NCI-H2196 (cell line): ENCODE results near the gene TFR2.

Source experiments
- DNase-seq: peaks from one replicate; lab custom pipeline; 2025; ENCODE audit not compliant: unreplicated experiment; lab: John Stamatoyannopoulos, UW

The TFR2 gene

GRCh38 chr7:100588438-100588837 lies 52.9 kb downstream of the TFR2 start:
- DNase-seq = no peak

GRCh38 chr7:100586266-100587025 lies 54.9 kb downstream of the TFR2 start, which contains the start of gene FBXO24:
TSS of gene FBXO24 (plus strand) at chr7:100586328. CDS start at chr7:100586626, 298 bp downstream.
- DNase-seq = peak; percentile 99

DNA sequence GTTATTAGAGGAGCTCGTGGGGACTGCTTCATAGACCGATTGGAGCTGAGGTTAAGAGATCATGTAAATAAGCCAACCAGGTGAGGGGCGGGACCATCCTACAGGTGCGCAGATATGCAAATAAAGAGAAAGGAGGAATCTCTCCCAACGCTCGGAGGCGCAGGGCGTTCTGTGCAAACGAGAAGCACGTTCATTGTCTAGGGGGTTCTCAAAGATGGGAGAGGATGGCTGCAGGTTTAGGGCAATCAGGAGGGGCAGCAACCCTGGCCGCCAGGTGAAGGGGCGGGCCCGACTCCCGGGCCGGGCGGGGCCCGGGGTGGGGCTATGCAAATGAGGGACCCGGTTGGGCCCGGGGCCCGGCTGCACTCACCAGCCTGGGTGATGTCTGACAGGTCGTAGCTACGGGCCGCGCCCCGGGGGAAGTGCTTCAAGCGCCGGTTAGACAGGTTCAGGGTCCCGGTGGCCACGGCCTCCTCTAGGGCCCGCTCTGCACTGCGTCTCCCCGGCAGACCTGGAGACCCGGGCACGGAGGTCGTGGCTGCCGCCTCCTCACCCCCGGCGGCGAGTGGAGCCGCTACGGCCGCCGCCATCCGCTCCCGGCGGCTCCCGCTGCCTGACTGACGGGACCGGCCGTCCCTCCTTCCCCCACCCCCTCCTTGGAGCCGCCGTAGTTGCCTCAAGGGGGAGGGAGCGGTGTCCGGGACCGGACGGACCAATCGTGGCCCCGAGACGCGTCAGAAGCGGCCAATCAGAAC lies 55.7 kb downstream of the TFR2 start, which contains the start of gene LRCH4:
LRCH4 (minus strand) TSS at position 619 of the 755 bp plus-strand sequence; CDS start at position 590, 29 bp downstream.
- peak; percentile 63 for DNase-seq

GRCh38 chr7:100584683-100585510 lies 56.5 kb downstream of the TFR2 start:
- DNase-seq = peak; percentile 45

GRCh38 chr7:100584054-100584682 lies 57.2 kb downstream of the TFR2 start:
- DNase-seq = no peak

DNA sequence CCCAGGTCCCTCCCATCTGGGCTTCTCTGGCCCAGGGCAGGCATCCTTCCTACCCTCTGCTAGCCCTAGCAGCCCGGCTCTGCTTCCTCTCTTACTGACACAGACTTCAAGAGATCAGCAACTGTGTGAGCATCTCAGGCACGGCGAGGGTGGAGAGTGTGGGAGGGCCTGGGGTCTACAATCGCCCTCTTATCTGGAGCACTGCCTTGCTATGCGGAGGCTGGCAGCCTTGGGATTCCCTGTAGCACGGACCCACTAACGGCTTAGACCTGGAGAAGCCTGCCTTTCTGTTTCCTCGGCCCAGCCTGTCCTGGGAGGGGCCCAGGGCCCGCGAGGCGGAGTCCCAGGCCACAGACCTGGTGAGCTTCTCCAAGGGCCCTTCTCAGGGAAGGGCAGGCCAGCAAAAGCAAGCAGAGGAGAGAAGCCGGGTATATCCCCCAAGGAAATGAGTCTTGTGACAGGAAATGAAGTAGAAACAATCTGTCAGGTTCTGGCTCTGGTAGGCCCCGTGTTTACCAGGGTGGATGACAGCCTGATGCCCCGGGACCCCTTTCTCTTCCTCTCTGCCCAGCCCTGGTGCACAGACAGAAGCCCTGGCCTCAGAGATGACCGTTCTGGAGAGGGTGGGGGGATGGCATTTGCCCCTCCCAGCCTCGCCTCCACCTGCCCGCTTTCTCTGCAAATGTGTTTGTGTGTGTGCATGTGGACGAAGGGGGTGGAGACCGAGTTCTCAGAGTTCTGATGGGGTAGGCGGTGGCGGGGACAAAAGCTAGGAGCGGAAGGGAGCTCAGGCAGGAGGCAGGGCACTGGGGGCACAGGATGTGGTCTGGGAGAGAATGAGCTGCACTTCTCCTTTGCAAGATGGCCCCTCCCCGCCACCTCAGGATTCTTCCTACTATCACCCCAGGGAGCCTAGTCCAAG lies 58.0 kb downstream of the TFR2 start:
- no peak for DNase-seq

GRCh38 chr7:100582650-100583049 lies 58.7 kb downstream of the TFR2 start:
- no peak for DNase-seq

DNA sequence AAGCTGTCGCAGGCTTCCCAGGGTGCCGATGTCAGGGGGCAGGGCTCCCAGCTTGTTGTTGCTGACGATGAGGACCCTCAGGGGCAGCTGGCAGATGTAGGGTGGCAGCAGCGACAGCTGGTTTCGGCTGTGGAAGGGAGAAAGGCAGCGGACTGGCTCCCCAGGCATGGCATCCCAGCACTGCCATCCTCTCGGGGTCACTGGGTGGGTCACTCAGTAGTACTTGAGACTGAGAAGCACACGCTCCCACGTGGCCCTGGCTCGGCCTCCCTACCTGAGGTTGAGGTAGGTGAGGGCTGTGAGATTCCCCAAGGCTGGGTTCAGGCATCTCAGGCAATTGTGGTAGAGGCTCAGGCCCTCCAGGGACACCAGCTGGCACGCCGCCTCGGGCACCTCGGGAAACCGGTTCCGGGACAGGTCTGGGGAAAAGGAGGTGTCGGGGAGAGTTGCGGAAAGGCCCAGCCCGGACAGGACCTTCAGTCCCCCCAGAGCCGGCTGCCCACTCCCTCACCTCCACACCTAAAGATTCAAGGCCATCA lies 59.2 kb downstream of the TFR2 start:
- DNase-seq = no peak

DNA sequence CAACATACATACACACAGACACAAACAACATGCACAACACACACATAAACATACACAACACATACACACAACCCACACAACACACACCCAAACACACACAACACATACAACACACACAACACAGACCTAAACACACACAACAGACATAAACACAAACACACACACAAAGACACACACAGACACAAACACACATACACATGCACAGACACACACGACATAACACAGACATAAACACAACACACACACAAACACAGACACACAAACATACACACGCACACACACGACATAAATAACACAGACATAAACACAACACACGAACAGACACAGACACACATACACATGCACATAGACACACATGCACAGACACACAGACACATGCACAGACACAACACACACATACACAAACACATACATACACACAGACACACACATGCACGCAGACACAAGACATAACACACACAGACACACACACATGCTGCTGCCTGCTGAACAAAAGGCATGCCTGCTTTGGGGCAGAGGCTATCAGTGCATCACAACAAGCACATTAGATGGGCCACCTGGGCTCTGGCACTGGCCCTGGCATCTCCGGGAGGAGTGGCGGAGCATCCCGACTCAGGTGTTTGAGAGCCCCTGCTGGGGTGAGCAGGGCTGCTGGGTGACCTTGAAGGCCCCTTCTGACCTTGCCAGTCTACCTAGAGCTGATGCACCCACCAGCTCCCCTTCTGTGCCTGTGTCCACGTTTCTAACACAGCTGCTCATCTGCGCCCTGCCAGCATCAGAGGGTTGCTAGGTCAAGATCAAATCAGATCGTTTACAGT lies 60.7 kb downstream of the TFR2 start:
- DNase-seq = no peak

DNA sequence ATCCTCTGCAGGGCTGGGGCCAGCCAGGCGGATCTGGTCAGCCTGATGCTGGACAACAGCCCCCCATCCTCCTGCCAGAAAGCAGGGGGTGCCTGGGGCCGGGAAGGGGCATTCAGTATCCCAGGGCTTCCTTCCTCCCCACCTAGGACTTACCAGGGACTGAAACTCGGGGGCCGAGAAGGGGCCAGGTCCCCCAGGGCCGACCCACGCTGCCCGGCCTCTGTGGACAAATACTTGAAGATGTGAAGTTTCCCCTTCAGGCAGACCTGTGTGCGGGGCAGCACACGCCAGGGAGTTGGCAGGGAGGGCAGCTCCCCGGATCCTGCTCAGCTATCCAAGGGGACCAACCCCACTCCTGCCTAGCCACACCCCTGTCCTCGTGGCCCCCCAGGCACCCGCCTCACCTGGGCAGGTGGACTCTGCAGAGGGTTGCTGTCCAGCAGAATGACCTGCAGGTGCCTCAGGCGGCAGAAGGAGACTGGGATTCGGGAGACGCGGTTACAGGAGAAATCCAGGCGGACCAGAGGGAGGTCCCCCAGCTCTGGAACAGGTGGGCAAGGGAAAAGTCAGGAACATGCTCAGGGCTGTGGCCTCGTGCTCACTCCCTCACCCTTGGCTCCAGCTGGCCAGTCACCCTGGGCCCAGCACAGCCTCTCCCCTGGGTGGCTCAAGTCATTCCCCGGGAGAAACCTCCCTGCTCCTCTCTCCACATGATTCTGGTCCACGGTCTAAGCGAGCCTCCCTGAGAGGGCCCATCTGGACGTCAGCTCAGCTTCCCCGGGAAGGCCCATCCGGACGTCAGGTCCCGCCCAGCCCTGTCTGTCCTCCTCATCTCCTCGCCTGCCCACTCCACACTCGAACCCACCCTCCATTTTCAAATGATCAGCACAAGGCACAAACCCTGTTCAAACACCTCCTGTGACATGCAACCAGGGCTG lies 62.8 kb downstream of the TFR2 start:
- DNase-seq = no peak

DNA sequence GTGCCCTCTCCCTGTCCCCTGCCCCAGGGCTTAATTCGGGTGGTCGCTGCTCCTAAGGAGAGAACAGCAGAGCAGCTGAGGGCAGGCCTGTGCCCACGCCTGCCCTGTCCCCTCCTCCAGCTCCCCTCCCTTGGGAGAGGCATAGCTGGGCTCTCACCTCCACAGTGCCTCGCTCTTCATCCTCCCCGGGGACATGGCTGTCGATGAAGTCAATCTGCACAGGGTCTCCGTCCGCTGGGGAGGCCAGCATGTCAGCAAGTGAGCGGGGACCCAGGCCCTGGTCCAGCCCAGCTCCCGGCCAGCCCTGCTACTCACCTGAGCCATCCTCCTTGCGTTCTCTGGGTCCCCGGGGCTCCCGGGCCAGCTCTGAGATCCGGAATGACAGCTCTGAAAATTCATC lies 63.8 kb downstream of the TFR2 start:
- no peak for DNase-seq

DNA sequence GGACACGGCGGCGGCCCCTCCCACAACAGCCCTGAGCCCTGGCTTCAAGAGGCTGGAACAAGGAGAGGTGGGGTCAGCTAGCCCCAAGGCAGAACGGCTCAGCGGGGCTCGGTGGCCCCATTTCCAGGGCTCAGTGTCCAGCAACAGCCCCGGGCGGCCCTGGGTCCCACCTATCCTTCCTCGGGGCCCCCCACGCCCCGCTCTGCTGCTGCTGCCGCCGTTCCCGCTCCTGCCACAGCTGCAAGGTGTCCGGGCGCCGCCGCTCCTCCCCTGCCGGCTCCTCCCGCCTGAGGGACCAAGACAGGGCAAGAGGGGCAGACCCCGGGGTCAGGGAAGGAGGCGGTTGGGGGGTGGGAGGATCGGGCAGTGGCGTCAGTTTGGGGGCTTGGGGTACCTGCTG lies 64.2 kb downstream of the TFR2 start:
- DNase-seq = no peak

DNA sequence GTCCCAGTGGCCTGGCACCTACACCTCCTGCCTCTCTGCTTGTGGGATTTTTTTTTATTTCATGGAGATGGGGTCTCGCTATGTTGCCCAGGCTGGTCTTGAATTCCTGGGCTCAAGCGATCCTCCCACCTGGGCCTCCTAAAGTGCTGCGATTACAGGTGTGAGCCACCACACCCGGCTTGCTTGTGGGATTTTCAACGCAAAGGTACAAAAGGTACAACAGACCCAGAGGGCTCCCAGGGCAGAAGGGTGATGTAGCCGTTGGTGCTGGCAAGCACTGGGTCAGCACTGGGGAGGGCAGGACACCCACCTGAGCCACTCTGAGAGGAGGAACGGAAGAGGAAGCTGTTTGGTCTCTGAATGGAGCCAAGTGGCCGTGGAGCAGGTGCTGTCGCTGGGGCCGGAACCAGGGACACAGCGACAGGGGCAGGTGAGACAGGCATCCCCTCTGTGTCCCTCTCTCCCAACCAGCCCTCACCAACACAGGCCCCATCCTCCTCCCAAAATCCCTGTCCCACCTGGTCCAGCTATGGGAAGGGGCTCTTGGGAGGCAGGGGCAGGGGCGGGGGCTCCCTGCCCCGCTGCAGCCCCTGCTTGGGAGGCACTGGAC lies 64.9 kb downstream of the TFR2 start:
- DNase-seq = no peak

- no peak for DNase-seq
These were observed 65.5 kb downstream of the TFR2 start for GRCh38 chr7:100575746-100576383.

DNA sequence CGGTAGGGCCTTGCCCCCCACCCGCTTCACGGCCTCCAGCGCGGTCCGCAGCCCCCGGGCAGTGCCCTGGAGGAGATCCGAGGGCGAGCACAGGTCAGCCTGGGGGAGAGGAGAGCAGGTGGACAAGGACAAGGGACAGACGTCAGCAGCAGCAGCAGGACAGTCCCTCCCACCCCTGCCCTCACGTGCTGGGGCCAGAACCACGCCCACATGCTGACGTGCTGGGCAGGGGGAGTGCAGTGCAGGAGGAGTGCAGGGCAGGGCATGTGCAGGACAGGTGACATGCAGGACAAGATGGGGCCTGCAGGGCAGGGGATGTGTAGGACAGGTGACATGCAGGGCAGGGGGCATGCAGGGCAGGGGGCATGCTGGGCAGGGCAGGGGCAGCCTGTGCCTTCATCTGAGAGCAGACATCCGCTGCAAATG lies 66.1 kb downstream of the TFR2 start:
- no peak for DNase-seq

DNA sequence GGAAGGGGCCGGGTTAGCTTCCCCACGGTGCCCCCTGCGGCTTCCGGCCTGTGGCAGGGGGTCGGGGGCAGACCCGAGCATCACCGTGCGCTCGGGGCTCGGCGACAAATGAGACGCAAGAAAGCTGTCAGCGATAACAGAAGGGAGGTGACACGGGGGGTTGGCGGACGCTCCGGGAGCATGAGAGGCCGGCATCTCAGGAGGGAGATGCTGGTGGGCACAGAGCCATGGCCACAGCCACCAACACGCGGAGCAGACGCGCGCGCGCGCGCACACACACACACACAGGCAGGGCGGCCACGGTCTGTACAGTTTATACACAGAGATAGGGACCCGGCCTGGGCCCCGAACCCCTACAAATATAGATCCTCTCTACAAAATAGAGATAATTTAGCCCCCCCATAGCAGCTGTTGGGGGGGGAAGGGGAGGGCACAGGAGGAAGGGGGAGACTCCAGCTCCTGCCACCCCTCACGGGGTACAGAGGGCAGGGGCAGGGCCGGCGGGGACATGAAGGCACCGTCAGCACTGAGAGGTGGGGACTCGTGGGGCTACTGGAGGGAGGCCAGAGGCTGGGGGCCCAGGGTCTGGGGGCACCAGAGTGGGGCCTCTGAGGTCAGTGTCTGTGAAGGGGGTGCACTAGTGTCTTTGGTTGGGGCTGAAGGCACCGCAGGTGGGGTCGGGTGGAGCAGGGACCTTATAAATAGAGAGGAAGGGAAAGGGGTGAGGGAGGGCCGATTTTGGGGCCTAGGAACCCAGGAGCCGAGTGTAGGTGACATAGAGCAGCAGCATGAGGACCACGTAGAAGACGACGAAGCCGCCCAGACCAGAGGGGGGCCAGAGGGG lies 66.8 kb downstream of the TFR2 start:
- DNase-seq = no peak
